Nephron (organoid): ENCODE results near the gene ALDH16A1.
"Not testable (repeated sequence)": the region's sequence is repeated elsewhere in the genome, so short reads cannot be mapped to it uniquely, and the experiment has no call there.

Source experiments
- H3K27ac Mint-ChIP-seq, 3 experiments: 2 replicates each; pipeline ENCODE4 v1.8.0; 2020; ENCODE audit warnings: mixed read lengths in 3 of 3, mild to moderate bottlenecking in 2 of 3, moderate library complexity in 1 of 3
- H3K27me3 Mint-ChIP-seq: 2 replicates; pipeline ENCODE4 v1.8.0; 2021; ENCODE audit warnings: low read depth, mild to moderate bottlenecking, moderate library complexity, mixed read lengths
- H3K36me3 Mint-ChIP-seq: 2 replicates; pipeline ENCODE4 v1.8.0; 2020; ENCODE audit warnings: low read depth, mixed read lengths
- H3K4me1 Mint-ChIP-seq: 2 replicates; pipeline ENCODE4 v1.8.0; 2020; ENCODE audit warnings: mixed read lengths
- H3K4me3 Mint-ChIP-seq, 3 experiments: 2 replicates each; pipeline ENCODE4 v1.8.0; 2020; ENCODE audit warnings: mild to moderate bottlenecking in 3 of 3, mixed read lengths in 3 of 3, moderate library complexity in 2 of 3
- H3K9me3 Mint-ChIP-seq: 2 replicates; pipeline ENCODE4 v1.8.0; 2020; ENCODE audit warnings: mixed read lengths
- CTCF ChIP-seq, 3 experiments: fragments of 200-600 bp; sonication (generic); IDR thresholded peaks; one replicate each; pipeline ENCODE4 v1.5.0; 2021; ENCODE audit warnings: antibody characterized with exemption in 3 of 3; ENCODE audit not compliant: unreplicated experiment in 3 of 3

The ALDH16A1 gene

GRCh38 chr19:49443366-49444099 lies 9.5 kb upstream of the ALDH16A1 start:
- peak overlapping the region; percentile 79 to 82 (median 82) for H3K4me3 Mint-ChIP-seq
- H3K27me3 Mint-ChIP-seq, result peaks cover 56% of the 10 kb centered on the region
- H3K27ac Mint-ChIP-seq, result peak overlapping the region; percentile 44 to 88 (median 73)
- peaks cover 20% of the 10 kb centered on the region for H3K4me1 Mint-ChIP-seq
- H3K9me3 Mint-ChIP-seq, result no peaks in the 10 kb centered on the region
- peak; percentile 89 to 98 (median 91) for TF ChIP-seq CTCF (IDR thresholded peaks at IDR 0.05; ENCODE audit: unreplicated experiment in 3 of 3)
- peaks cover 9% of the 10 kb centered on the region for H3K36me3 Mint-ChIP-seq

GRCh38 chr19:49444100-49444700 lies 8.8 kb upstream of the ALDH16A1 start:
- peak overlapping the region; percentile 79 to 82 (median 82) for H3K4me3 Mint-ChIP-seq
- H3K36me3 Mint-ChIP-seq, result peaks cover 15% of the 10 kb centered on the region
- H3K27me3 Mint-ChIP-seq, result peaks cover 49% of the 10 kb centered on the region
- not testable (repeated sequence) for H3K9me3 Mint-ChIP-seq
- H3K4me1 Mint-ChIP-seq, result peaks cover 17% of the 10 kb centered on the region
- peak overlapping the region; percentile 44 to 88 (median 73) for H3K27ac Mint-ChIP-seq

- Mint-ChIP-seq H3K4me3 (peak overlapping the region; percentile 22 to 58 (median 51)), H3K27ac (peak overlapping the region in 1 of 3 experiments; percentile 28), H3K4me1 (peaks cover 12% of the 10 kb centered on the region), H3K27me3 (peaks cover 31% of the 10 kb centered on the region), H3K9me3 (no peaks in the 10 kb centered on the region), H3K36me3 (peaks cover 28% of the 10 kb centered on the region)
- no peak for TF ChIP-seq CTCF (IDR thresholded peaks at IDR 0.05; ENCODE audit: unreplicated experiment in 3 of 3)
Observed at GRCh38 chr19:49445997-49446396, 7.0 kb upstream of the ALDH16A1 start.

- Mint-ChIP-seq H3K9me3 (no peaks in the 10 kb centered on the region), H3K4me3 (peak overlapping the region in 2 of 3 experiments; percentile 48 to 77), H3K36me3 (peaks cover 32% of the 10 kb centered on the region), H3K4me1 (peaks cover 8% of the 10 kb centered on the region), H3K27me3 (peaks cover 14% of the 10 kb centered on the region), H3K27ac (no peak overlapping the region)
- no peak for TF ChIP-seq CTCF (IDR thresholded peaks at IDR 0.05; ENCODE audit: unreplicated experiment in 3 of 3)
Observed at GRCh38 chr19:49447485-49448431, 5.3 kb upstream of the ALDH16A1 start.

GRCh38 chr19:49448432-49448786 lies 4.6 kb upstream of the ALDH16A1 start:
- H3K9me3 Mint-ChIP-seq, result no peaks in the 10 kb centered on the region
- no peak overlapping the region for H3K27ac Mint-ChIP-seq
- peak overlapping the region; percentile 77 to 99 (median 78) for H3K4me3 Mint-ChIP-seq
- peaks cover 7% of the 10 kb centered on the region for H3K27me3 Mint-ChIP-seq
- peaks cover 12% of the 10 kb centered on the region for H3K4me1 Mint-ChIP-seq
- TF ChIP-seq CTCF (IDR thresholded peaks at IDR 0.05; ENCODE audit: unreplicated experiment in 3 of 3), result no peak
- H3K36me3 Mint-ChIP-seq, result peaks cover 32% of the 10 kb centered on the region

GRCh38 chr19:49450405-49450804 lies 2.6 kb upstream of the ALDH16A1 start:
- Mint-ChIP-seq H3K27ac (no peak overlapping the region), H3K9me3 (no peaks in the 10 kb centered on the region), H3K4me1 (peaks cover 12% of the 10 kb centered on the region), H3K36me3 (peaks cover 32% of the 10 kb centered on the region), H3K4me3 (peak overlapping the region; percentile 95 to 99 (median 99)), H3K27me3 (no peaks in the 10 kb centered on the region)
- no peak for TF ChIP-seq CTCF (IDR thresholded peaks at IDR 0.05; ENCODE audit: unreplicated experiment in 3 of 3)
